ENCODE measurements around the gene MSANTD2.

GRCh38 chr11:124719534-124719933, 80.7 kb downstream of the MSANTD2 start:
- TF ChIP-seq RAD21 (IDR thresholded peaks at IDR 0.05; ENCODE audit: low read depth) = no peak
- no peak for TF ChIP-seq FOXM1 (IDR thresholded peaks at IDR 0.05; ENCODE audit: borderline replicate concordance, low read depth)
- no peak for TF ChIP-seq USF1 (IDR thresholded peaks at IDR 0.05)
- TF ChIP-seq NFIC (IDR thresholded peaks at IDR 0.05) = no peak
